HPDE6-E6E7 (cell line): Measurements from ENCODE around the gene ERRFI1.
"Not testable (repeated sequence)": the region's sequence is repeated elsewhere in the genome, so short reads cannot be mapped to it uniquely, and the experiment has no call there.

Experiments used
- DNase-seq: peaks from one replicate; pipeline ENCODE4 v3.0.0; 2011; ENCODE audit warnings: missing footprints; ENCODE audit errors: extremely low spot score

The ERRFI1 gene

GRCh38 chr1:7971024-7971423 lies 55.1 kb downstream of the ERRFI1 start:
- no peak for DNase-seq

- DNase-seq: no peak
These were observed 55.9 kb downstream of the ERRFI1 start for GRCh38 chr1:7970246-7970645.

DNA sequence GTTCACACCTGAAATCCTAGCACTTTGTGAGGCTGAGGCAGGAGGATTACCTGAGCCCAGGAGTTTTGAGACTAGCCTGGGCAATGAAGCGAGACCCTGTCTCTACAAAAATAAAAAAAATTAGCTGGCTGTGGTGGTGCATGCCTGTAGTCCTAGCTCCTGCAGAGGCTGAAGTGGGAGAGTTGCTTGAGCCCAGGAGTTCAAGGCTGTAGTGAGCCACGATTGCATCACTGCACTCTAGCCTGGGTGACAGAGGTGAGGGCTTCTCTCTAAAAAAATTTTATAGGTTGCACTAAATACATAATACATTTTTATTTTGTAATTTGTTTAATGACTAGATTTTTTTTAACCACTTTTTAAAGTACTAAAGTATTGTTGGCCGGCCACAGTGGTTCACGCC lies 58.5 kb downstream of the ERRFI1 start:
- no peak for DNase-seq

GRCh38 chr1:7967196-7967595 lies 58.9 kb downstream of the ERRFI1 start:
- no peak for DNase-seq

GRCh38 chr1:7964476-7964875 lies 61.6 kb downstream of the ERRFI1 start:
- no peak for DNase-seq

DNA sequence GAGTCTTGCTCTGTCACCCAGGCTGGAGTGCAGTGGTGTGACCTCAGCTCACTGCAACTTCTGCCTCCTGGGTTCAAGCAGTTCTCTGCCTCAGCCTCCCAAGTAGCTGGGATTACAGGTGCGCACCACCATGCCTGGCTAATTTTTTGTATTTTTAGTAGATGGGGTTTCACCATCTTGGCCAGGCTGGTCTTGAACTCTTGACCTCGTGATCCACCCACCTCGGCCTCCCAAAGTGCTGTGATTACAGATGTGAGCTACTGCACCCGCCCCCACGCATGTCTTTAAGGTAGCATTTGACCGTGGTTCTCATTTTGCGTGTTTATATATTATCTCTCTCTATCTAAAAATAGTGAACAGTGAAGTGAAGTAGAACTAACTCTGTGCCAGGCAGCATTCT lies 62.3 kb downstream of the ERRFI1 start:
- DNase-seq: not testable (repeated sequence)

DNA sequence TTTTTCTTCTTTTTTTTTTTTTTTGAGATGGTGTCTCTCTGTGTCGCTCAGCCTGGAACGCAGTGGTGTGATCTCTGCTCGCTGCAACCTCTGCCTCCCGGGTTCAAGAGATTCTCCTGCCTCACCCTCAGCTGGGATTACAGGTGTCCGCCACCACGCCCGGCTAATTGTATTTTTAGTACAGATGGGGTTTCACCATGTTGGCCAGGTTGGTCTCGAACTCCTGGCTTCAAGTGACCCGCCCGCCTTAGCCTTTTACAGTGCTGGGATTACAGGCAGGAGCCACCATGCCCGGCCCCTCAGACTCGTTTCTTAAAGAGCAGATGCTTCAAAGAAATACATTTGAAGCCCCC lies 62.8 kb downstream of the ERRFI1 start:
- DNase-seq: not testable (repeated sequence)

GRCh38 chr1:7962636-7963377 lies 63.3 kb downstream of the ERRFI1 start:
- no peak for DNase-seq

- DNase-seq: no peak
These were observed 64.1 kb downstream of the ERRFI1 start for GRCh38 chr1:7962014-7962335.
